Heart left ventricle (tissue), 16 donors: ENCODE measurements around the gene RCE1. TPM values are rescaled to one million over a fixed set of nuclear protein-coding genes. Genes with fewer than 3 reads are reported as not detected.
"Not testable (repeated sequence)": the region's sequence is repeated elsewhere in the genome, so short reads cannot be mapped to it uniquely, and the experiment has no call there.

ENCODE experiments used
- ATAC-seq, 4 donors: fragments of 200-7000 bp; cut with Tn5 transposase; one replicate each; pipeline ENCODE4 v1.9.1; 2020 to 2022; ENCODE audit warnings: moderate library complexity in 4 of 4, mild to moderate bottlenecking in 3 of 4, moderate number of reproducible peaks in 1 of 4
- DNase-seq, 5 donors: peaks; one replicate each; pipeline ENCODE4 v3.0.0-alpha.2; 2020
- H3K27ac ChIP-seq, 12 donors: fragments of 200-600 bp; sonication (generic) in 4 of 12; one replicate each; pipeline versions ENCODE4 v1.5.0 to v1.8.0; 2016 to 2022; ENCODE audit warnings: mild to moderate bottlenecking in 2 of 12
- H3K27me3 ChIP-seq, 9 donors: fragments of 200-600 bp; sonication (generic) in 2 of 9; one replicate each; pipeline versions ENCODE4 v1.5.1 to v1.8.0; 2016 to 2022; ENCODE audit warnings: mild to moderate bottlenecking in 3 of 9
- H3K36me3 ChIP-seq, 9 donors: fragments of 200-600 bp; sonication (generic) in 2 of 9; one replicate each; pipeline versions ENCODE4 v1.5.0 to v1.8.0; 2018 to 2022; ENCODE audit warnings: mild to moderate bottlenecking in 2 of 9
- H3K4me1 ChIP-seq, 12 donors: fragments of 200-600 bp; sonication (generic) in 4 of 12; one replicate each; pipeline versions ENCODE4 v1.5.0 to v1.8.0; 2016 to 2022; ENCODE audit warnings: mild to moderate bottlenecking in 3 of 12
- H3K4me3 ChIP-seq, 12 donors: fragments of 200-600 bp; sonication (generic) in 4 of 12; one replicate each; pipeline versions ENCODE4 v1.5.0 to v1.8.0; 2017 to 2022; ENCODE audit warnings: mild to moderate bottlenecking in 9 of 12, moderate library complexity in 4 of 12
- H3K9me3 ChIP-seq, 12 donors: fragments of 200-600 bp; sonication (generic) in 4 of 12; one replicate each; pipeline versions ENCODE4 v1.5.0 to v1.8.0; 2016 to 2022; ENCODE audit warnings: mild to moderate bottlenecking in 1 of 12
- CTCF ChIP-seq, 12 donors: fragments of 200-600 bp; sonication (generic) in 4 of 12; IDR thresholded peaks; one replicate each; pipeline versions ENCODE4 v1.5.0 to v1.8.0; 2018 to 2022; ENCODE audit warnings: antibody characterized with exemption in 12 of 12, mild to moderate bottlenecking in 5 of 12
- POLR2A ChIP-seq, 2 donors: fragments of 450-650 bp; IDR thresholded peaks; one replicate each; pipeline ENCODE4 v1.6.1; 2017; ENCODE audit warnings: antibody characterized with exemption in 2 of 2, mild to moderate bottlenecking in 2 of 2, moderate library complexity in 2 of 2
- WGBS, 4 donors: extraction: QIAGEN DNeasy Blood & Tissue Kit in 2 of 4; methylation state at CpG; one replicate each; pipeline versions ENCODE4 v1.1.5 to v1.1.7; 2013 to 2018; 5-methylcytosine and 5-hydroxymethylcytosine counted together
- intact Hi-C, 10 donors: fragments of 100-400 bp; cut with DNase I; formaldehyde crosslinking; loops; one replicate each; pipeline versions ENCODE4 v1.11.1 to v1.14.2; 2022
- long read RNA-seq, 3 donors: library from polyadenylated mRNA; unstranded; transcript quantifications; one replicate each; pipeline ENCODE4 v2.0.0, GENCODE V29; 2020 to 2021
- polyA plus RNA-seq, 2 donors: library from polyadenylated mRNA; stranded (reverse); fragments of 200-250 nt; gene quantifications; one replicate each; pipeline ENCODE4 v1.2.3, GENCODE V29; 2013
- total RNA-seq, 9 donors: library from RNA; depleted of rRNA in 2 of 9; stranded (reverse); fragments of >200 nt in 2 of 9; fragmentation: NEBNext Ultra II Directional in 3 of 9; extraction: Animal tissue kit (Norgen Biotek cat#: 25700) in 3 of 9; gene quantifications; one replicate each; pipeline versions ENCODE4 v1.1.0 to v1.2.4, GENCODE V29; 2016 to 2023
- donor health status: ischemic (EF 13 %, LVEDD 7.1; RV severe dilation, severe dysfunction).
- donor health status: healthy with polysubstance abuse.
- donor health status: DM: no; HTN: yes; CAD: no.
- donor health status: DM: no; HTN: no; CAD: no.
- donor health status: ischemic (EF 25% LVEDD 6.9; RV normal size, moderate dysfunction).
- donor health status: ischemic (EF 25% LVEDD 5.7; RV mildly dilated, moderate dysfunction).
- donor health status: healthy.
- donor health status: DM: yes; HTN: yes; CAD: no.
- donor health status: ischemic (EF 35%, LVEDD 5.7; RV mildly dilated, moderate dysfunction).
- donor health status: nonischemic (EF 11% LVEDD 7.7; RV severe dilation, severe dysfunction).
- donor health status: DM: yes; HTN: yes; CAD: no.
- donor health status: PGD.
- donor health status: ischemic (EF 29% LVEDD 5.4; RV normal size, mild dysfunction).
- donor health status: nonischemic (EF 23%, LVEDD 6.1; RV moderate dilation, normal function).

Gene RCE1
- 1 to 10 TPM; 3.1 to 9.5 (median 5.0) TPM for total RNA-seq
- polyA plus RNA-seq: 1 to 10 TPM; 2.1 to 8.3 TPM
- long read RNA-seq, donor 1, partial matches to known transcripts: 1 of 7 reads
- long read RNA-seq, donor 1, other reads (novel, unspliced or antisense): 2 of 7 reads
- long read RNA-seq, donor 2, transcript RCE1-201 (8 exons, 1,485 nt): major isoform, 11 of 16 reads
- long read RNA-seq, donor 2, partial matches to known transcripts: 1 of 16 reads
- long read RNA-seq, donor 2, other reads (novel, unspliced or antisense): 1 of 16 reads
- long read RNA-seq, donor 3, partial matches to known transcripts: 2 of 8 reads
- long read RNA-seq, donor 3, other reads (novel, unspliced or antisense): 1 of 8 reads

- WGBS, 4 donors: 0 to 1% (median 1%) methylated on average over 44 to 98 of the region's 98 CpGs
- Histone ChIP-seq H3K27ac (peak within 1 kb of the TSS; percentile 94 to 100 (median 96)), H3K36me3 (peaks cover 0 to 51% (median 31%) of the 10 kb centered on the region in 9 donors), H3K9me3 (no peaks in the 10 kb centered on the region), H3K27me3 (no peaks in the 10 kb centered on the region), H3K4me1 (peaks cover 7 to 35% (median 24%) of the 10 kb centered on the region in 12 donors), H3K4me3 (peak within 1 kb of the TSS; percentile 81 to 100 (median 92))
- intact Hi-C loops: loop anchor here in 1 of 10 donors (10.0 kb wide), 1 partner anchor 248 kb away; the partner anchor contains the start of genes CCDC87 and CCS
- peak; percentile 10 to 90 for TF ChIP-seq POLR2A (IDR thresholded peaks at IDR 0.05)
- TF ChIP-seq CTCF (IDR thresholded peaks at IDR 0.05): no peak
- ATAC-seq (peak; percentile 86 to 98 (median 96)), DNase-seq (peak; percentile 88 to 95 (median 93))
Observed at GRCh38 chr11:66842896-66843775, at the start of gene RCE1. Gene RCE1 (plus strand): TSS chr11:66843441. CDS start chr11:66843456, 15 bp downstream.

- H3K27ac ChIP-seq, intact Hi-C loops, H3K4me1 ChIP-seq, DNase-seq, H3K9me3 ChIP-seq, H3K4me3 ChIP-seq, ATAC-seq, H3K27me3 ChIP-seq: not testable (repeated sequence)
- H3K36me3 ChIP-seq: peaks cover 0 to 11% (median 0%) of the 10 kb centered on the region in 9 donors
Observed at GRCh38 chr11:66799815-66800214, 43.4 kb upstream of the RCE1 start.

GRCh38 chr11:66800720-66801428 is 42.4 kb upstream of the RCE1 start:
- Histone ChIP-seq H3K36me3 (peaks cover 0 to 16% (median 0%) of the 10 kb centered on the region in 9 donors), H3K27ac (no peak overlapping the region), H3K9me3 (no peaks in the 10 kb centered on the region), H3K27me3 (no peaks in the 10 kb centered on the region), H3K4me1 (no peaks in the 10 kb centered on the region), H3K4me3 (no peak overlapping the region)
- WGBS, 4 donors: 90 to 96% (median 93%) methylated on average over 5 of the region's 5 CpGs
- intact Hi-C loops: no loop called here
- ATAC-seq (no peak), DNase-seq (no peak)
- TF ChIP-seq POLR2A (IDR thresholded peaks at IDR 0.05) (no peak), CTCF (IDR thresholded peaks at IDR 0.05) (no peak)

GRCh38 chr11:66809592-66809991 is 33.6 kb upstream of the RCE1 start:
- intact Hi-C loops: no loop called here
- DNase-seq (no peak), ATAC-seq (no peak)
- no peaks in the 10 kb centered on the region for H3K27me3 ChIP-seq
- TF ChIP-seq CTCF (IDR thresholded peaks at IDR 0.05) (no peak), POLR2A (IDR thresholded peaks at IDR 0.05) (no peak)
- H3K9me3 ChIP-seq: no peaks in the 10 kb centered on the region
- no peak overlapping the region for H3K27ac ChIP-seq
- H3K36me3 ChIP-seq: peaks cover 0 to 14% (median 0%) of the 10 kb centered on the region in 9 donors
- no peak overlapping the region for H3K4me3 ChIP-seq
- no peaks in the 10 kb centered on the region for H3K4me1 ChIP-seq
- 94 to 97% (median 95%) methylated on average over 3 of the region's 3 CpGs for WGBS, 4 donors
